ENCODE data around the gene KRT81. TPM values are rescaled to one million over a fixed set of nuclear protein-coding genes. Genes with fewer than 3 reads are reported as not detected.

Gene KRT81
- total and polyA plus RNA-seq, 2 donors from 2014 or later: not detected

GRCh38 chr12:52270541-52271070, 20.7 kb downstream of the KRT81 start:
- no peaks in the 10 kb centered on the region for H3K27me3 ChIP-seq (ENCODE audit: control insufficient read depth, insufficient read depth, low read length)
- TF ChIP-seq, protein P1, sequence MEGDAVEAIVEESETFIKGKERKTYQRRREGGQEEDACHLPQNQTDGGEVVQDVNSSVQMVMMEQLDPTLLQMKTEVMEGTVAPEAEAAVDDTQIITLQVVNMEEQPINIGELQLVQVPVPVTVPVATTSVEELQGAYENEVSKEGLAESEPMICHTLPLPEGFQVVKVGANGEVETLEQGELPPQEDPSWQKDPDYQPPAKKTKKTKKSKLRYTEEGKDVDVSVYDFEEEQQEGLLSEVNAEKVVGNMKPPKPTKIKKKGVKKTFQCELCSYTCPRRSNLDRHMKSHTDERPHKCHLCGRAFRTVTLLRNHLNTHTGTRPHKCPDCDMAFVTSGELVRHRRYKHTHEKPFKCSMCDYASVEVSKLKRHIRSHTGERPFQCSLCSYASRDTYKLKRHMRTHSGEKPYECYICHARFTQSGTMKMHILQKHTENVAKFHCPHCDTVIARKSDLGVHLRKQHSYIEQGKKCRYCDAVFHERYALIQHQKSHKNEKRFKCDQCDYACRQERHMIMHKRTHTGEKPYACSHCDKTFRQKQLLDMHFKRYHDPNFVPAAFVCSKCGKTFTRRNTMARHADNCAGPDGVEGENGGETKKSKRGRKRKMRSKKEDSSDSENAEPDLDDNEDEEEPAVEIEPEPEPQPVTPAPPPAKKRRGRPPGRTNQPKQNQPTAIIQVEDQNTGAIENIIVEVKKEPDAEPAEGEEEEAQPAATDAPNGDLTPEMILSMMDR (IDR thresholded peaks at IDR 0.05; ENCODE audit: borderline replicate concordance, extremely low read depth, insufficient read depth): no peak
- intact Hi-C loops (cut with DNase I): no loop called here
- no peaks in the 10 kb centered on the region for H3K9me3 ChIP-seq (ENCODE audit: control insufficient read depth in 2 of 3, insufficient read depth in 1 of 3, low read length in 3 of 3)
- H3K4me3 ChIP-seq (ENCODE audit: low read length in 3 of 3): no peak overlapping the region
- no peak for FAIRE-seq
- H3K4me1 ChIP-seq (ENCODE audit: control insufficient read depth in 2 of 3, insufficient read depth in 2 of 3, low read depth in 1 of 3, low read length in 3 of 3): no peaks in the 10 kb centered on the region
- no peak overlapping the region for H3K9ac ChIP-seq (ENCODE audit: low read length in 3 of 3)
- DNase-seq: peak in 1 of 5 donors; percentile 15
- H3K36me3 ChIP-seq (ENCODE audit: control insufficient read depth in 2 of 3, insufficient read depth in 3 of 3, low read length in 3 of 3): no peaks in the 10 kb centered on the region
- no peak overlapping the region for H3K27ac ChIP-seq (ENCODE audit: low read depth in 2 of 2, low read length in 2 of 2)

DNA sequence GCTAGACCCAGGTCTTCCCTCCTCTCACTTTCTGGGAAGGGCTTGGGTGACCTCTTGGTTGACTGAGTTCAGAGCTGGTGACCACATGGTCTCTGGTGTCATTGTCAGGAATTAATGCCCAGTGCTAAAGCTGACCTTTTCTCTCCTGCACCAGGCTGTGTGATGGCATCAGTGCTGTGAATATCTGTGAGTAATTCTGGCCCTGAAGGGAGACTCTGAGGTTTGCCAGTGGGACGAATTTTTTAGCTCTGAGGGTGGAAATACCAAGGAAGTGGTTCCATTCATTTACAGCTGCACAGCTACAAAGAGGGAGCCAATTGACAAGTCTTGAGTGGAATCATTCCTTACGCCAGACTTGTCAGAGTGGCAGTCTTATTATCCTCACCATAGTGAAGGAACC, 23.1 kb downstream of the KRT81 start:
- DNase-seq: no peak
- no peak for FAIRE-seq
- intact Hi-C loops (cut with DNase I): no loop called here

GRCh38 chr12:52267699-52268098, 23.6 kb downstream of the KRT81 start:
- Histone ChIP-seq H3K4me3 (ENCODE audit: low read length in 3 of 3) (no peak overlapping the region), H3K36me3 (ENCODE audit: control insufficient read depth in 2 of 3, insufficient read depth in 3 of 3, low read length in 3 of 3) (no peaks in the 10 kb centered on the region), H3K27ac (ENCODE audit: low read depth in 2 of 2, low read length in 2 of 2) (no peak overlapping the region), H3K27me3 (ENCODE audit: control insufficient read depth, insufficient read depth, low read length) (no peaks in the 10 kb centered on the region), H3K9ac (ENCODE audit: low read length in 3 of 3) (no peak overlapping the region), H3K4me1 (ENCODE audit: control insufficient read depth in 2 of 3, insufficient read depth in 2 of 3, low read depth in 1 of 3, low read length in 3 of 3) (peaks cover 0 to 4% (median 0%) of the 10 kb centered on the region in 3 donors), H3K9me3 (ENCODE audit: control insufficient read depth in 2 of 3, insufficient read depth in 1 of 3, low read length in 3 of 3) (no peaks in the 10 kb centered on the region)
- no peak for DNase-seq
- intact Hi-C loops (cut with DNase I): no loop called here
- TF ChIP-seq, protein P1 (IDR thresholded peaks at IDR 0.05; ENCODE audit: borderline replicate concordance, extremely low read depth, insufficient read depth): no peak
- FAIRE-seq: no peak

More for the DNA sequence above, 23.1 kb downstream of the KRT81 start:
- Histone ChIP-seq H3K9me3 (ENCODE audit: control insufficient read depth in 2 of 3, insufficient read depth in 1 of 3, low read length in 3 of 3) (no peaks in the 10 kb centered on the region), H3K9ac (ENCODE audit: low read length in 3 of 3) (no peak overlapping the region), H3K27ac (ENCODE audit: low read depth in 2 of 2, low read length in 2 of 2) (no peak overlapping the region), H3K36me3 (ENCODE audit: control insufficient read depth in 2 of 3, insufficient read depth in 3 of 3, low read length in 3 of 3) (no peaks in the 10 kb centered on the region), H3K27me3 (ENCODE audit: control insufficient read depth, insufficient read depth, low read length) (no peaks in the 10 kb centered on the region), H3K4me1 (ENCODE audit: control insufficient read depth in 2 of 3, insufficient read depth in 2 of 3, low read depth in 1 of 3, low read length in 3 of 3) (peaks cover 0 to 4% (median 0%) of the 10 kb centered on the region in 3 donors), H3K4me3 (ENCODE audit: low read length in 3 of 3) (no peak overlapping the region)
- TF ChIP-seq, protein P1 (IDR thresholded peaks at IDR 0.05; ENCODE audit: borderline replicate concordance, extremely low read depth, insufficient read depth): no peak

GRCh38 chr12:52267266-52267665, 24.1 kb downstream of the KRT81 start:
- FAIRE-seq: no peak
- Histone ChIP-seq H3K4me1 (ENCODE audit: control insufficient read depth in 2 of 3, insufficient read depth in 2 of 3, low read depth in 1 of 3, low read length in 3 of 3) (peaks cover 0 to 4% (median 0%) of the 10 kb centered on the region in 3 donors), H3K27ac (ENCODE audit: low read depth in 2 of 2, low read length in 2 of 2) (no peak overlapping the region), H3K36me3 (ENCODE audit: control insufficient read depth in 2 of 3, insufficient read depth in 3 of 3, low read length in 3 of 3) (no peaks in the 10 kb centered on the region), H3K27me3 (ENCODE audit: control insufficient read depth, insufficient read depth, low read length) (no peaks in the 10 kb centered on the region), H3K4me3 (ENCODE audit: low read length in 3 of 3) (no peak overlapping the region), H3K9me3 (ENCODE audit: control insufficient read depth in 2 of 3, insufficient read depth in 1 of 3, low read length in 3 of 3) (no peaks in the 10 kb centered on the region), H3K9ac (ENCODE audit: low read length in 3 of 3) (no peak overlapping the region)
- intact Hi-C loops (cut with DNase I): no loop called here
- TF ChIP-seq, protein P1 (IDR thresholded peaks at IDR 0.05; ENCODE audit: borderline replicate concordance, extremely low read depth, insufficient read depth): no peak
- peak in 2 of 5 donors; percentile 6 to 13 for DNase-seq
